Measurements from ENCODE around the gene GUCD1. TPM values are rescaled to one million over a fixed set of nuclear protein-coding genes. Genes with fewer than 3 reads are reported as not detected.

GUCD1 gene
- total and polyA plus RNA-seq, 10 of the 15 experiments (the other 5 are each of a cell fraction or from before 2014, with no cell fraction given) = 56.0 to 177 (median 88.2) TPM

GRCh38 chr22:24585461-24585860, 30.5 kb upstream of the GUCD1 start (continued):
- TF ChIP-seq, protein P1, sequence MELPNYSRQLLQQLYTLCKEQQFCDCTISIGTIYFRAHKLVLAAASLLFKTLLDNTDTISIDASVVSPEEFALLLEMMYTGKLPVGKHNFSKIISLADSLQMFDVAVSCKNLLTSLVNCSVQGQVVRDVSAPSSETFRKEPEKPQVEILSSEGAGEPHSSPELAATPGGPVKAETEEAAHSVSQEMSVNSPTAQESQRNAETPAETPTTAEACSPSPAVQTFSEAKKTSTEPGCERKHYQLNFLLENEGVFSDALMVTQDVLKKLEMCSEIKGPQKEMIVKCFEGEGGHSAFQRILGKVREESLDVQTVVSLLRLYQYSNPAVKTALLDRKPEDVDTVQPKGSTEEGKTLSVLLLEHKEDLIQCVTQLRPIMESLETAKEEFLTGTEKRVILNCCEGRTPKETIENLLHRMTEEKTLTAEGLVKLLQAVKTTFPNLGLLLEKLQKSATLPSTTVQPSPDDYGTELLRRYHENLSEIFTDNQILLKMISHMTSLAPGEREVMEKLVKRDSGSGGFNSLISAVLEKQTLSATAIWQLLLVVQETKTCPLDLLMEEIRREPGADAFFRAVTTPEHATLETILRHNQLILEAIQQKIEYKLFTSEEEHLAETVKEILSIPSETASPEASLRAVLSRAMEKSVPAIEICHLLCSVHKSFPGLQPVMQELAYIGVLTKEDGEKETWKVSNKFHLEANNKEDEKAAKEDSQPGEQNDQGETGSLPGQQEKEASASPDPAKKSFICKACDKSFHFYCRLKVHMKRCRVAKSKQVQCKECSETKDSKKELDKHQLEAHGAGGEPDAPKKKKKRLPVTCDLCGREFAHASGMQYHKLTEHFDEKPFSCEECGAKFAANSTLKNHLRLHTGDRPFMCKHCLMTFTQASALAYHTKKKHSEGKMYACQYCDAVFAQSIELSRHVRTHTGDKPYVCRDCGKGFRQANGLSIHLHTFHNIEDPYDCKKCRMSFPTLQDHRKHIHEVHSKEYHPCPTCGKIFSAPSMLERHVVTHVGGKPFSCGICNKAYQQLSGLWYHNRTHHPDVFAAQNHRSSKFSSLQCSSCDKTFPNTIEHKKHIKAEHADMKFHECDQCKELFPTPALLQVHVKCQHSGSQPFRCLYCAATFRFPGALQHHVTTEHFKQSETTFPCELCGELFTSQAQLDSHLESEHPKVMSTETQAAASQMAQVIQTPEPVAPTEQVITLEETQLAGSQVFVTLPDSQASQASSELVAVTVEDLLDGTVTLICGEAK (IDR thresholded peaks at IDR 0.05; ENCODE audit: borderline replicate concordance) = no peak
- TF ChIP-seq SMARCA5 (IDR thresholded peaks at IDR 0.05) (no peak), TAF1 (IDR thresholded peaks at IDR 0.05; ENCODE audit: borderline replicate concordance, low read depth, low read length) (no peak), SPI1 (IDR thresholded peaks at IDR 0.05; ENCODE audit: borderline replicate concordance, insufficient read depth, low read depth, low read length) (no peak), NKRF (conservative IDR thresholded peaks at IDR 0.05) (no peak), HDAC2 (IDR thresholded peaks at IDR 0.05) (no peak), IRF4 (IDR thresholded peaks at IDR 0.05; ENCODE audit: low read depth, low read length) (no peak), NR2F1 (conservative IDR thresholded peaks at IDR 0.05) (no peak), CUX1 (IDR thresholded peaks at IDR 0.05; ENCODE audit: insufficient replicate concordance, low read depth, low read length) (no peak)

Data from GM12878 (cell line).